CD14-positive monocyte (primary cell): Measurements from ENCODE around the gene WBP2NL. TPM values are rescaled to one million over a fixed set of nuclear protein-coding genes. Genes with fewer than 3 reads are reported as not detected.

ENCODE experiments used
- DNase-seq, 3 donors: peaks; one replicate each; pipeline ENCODE4 v3.0.0-alpha.2; 2011 to 2022
- H2AFZ ChIP-seq: 2 replicates; pipeline ENCODE4 v1.6.0; 2012; ENCODE audit warnings: mild to moderate bottlenecking, low read depth, low read length, inconsistent platforms; ENCODE audit not compliant: insufficient read depth, poor library complexity, severe bottlenecking
- H3K27ac ChIP-seq, 2 donors: 1 replicate in 1 of 2; 2 replicates in 1 of 2; pipeline ENCODE4 v1.5.1; 2012 to 2013; ENCODE audit warnings: low read length in 2 of 2, control low read depth in 1 of 2, inconsistent platforms in 1 of 2, low read depth in 1 of 2, mild to moderate bottlenecking in 1 of 2
- H3K27me3 ChIP-seq, 2 donors: one replicate each; pipeline versions ENCODE4 v1.6.0 to v1.6.1; 2011 to 2013; ENCODE audit warnings: low read length in 2 of 2; ENCODE audit not compliant: control insufficient read depth in 2 of 2, insufficient read depth in 2 of 2
- H3K36me3 ChIP-seq, 2 donors: replicated peaks in 1 of 2; 1 replicate in 1 of 2; 2 replicates in 1 of 2; pipeline versions ENCODE4 v1.5.1 to v1.6.1; 2012 to 2013; ENCODE audit warnings: low read length in 2 of 2, control low read depth in 1 of 2, inconsistent platforms in 1 of 2, mild to moderate bottlenecking in 1 of 2; ENCODE audit not compliant: insufficient read depth in 2 of 2, control insufficient read depth in 1 of 2
- H3K4me1 ChIP-seq, 2 donors: 1 replicate in 1 of 2; 2 replicates in 1 of 2; pipeline versions ENCODE4 v1.5.1 to v1.6.1; 2012 to 2013; ENCODE audit warnings: low read length in 2 of 2, control low read depth in 1 of 2, inconsistent platforms in 1 of 2, mild to moderate bottlenecking in 1 of 2, moderate library complexity in 1 of 2; ENCODE audit not compliant: insufficient read depth in 2 of 2, control insufficient read depth in 1 of 2
- H3K4me2 ChIP-seq: replicated peaks from 2 replicates; pipeline ENCODE3; 2012; ENCODE audit warnings: low read length, moderate library complexity, mild to moderate bottlenecking; ENCODE audit not compliant: poor library complexity, severe bottlenecking; ENCODE audit errors: extremely low read depth
- H3K4me3 ChIP-seq, 3 experiments: fragments of 200-600 bp in 1 of 3; sonication (generic) in 1 of 3; replicated peaks in 1 of 3; 1 replicate in 2 of 3; 2 replicates in 1 of 3; pipeline ENCODE4 v1.5.1; 2011 to 2013; ENCODE audit warnings: low read length in 3 of 3, mild to moderate bottlenecking in 3 of 3, control low read depth in 2 of 3, low read depth in 2 of 3, inconsistent platforms in 1 of 3, moderate library complexity in 1 of 3
- H3K79me2 ChIP-seq: 2 replicates; pipeline ENCODE4 v1.6.0; 2012; ENCODE audit warnings: mild to moderate bottlenecking, control low read depth, inconsistent platforms, low read length, moderate library complexity; ENCODE audit not compliant: insufficient read depth
- H3K9ac ChIP-seq: 2 replicates; pipeline ENCODE4 v1.6.0; 2017; ENCODE audit warnings: low read length, mild to moderate bottlenecking; ENCODE audit not compliant: insufficient read depth, poor library complexity, severe bottlenecking
- H3K9me3 ChIP-seq, 2 donors: replicated peaks in 1 of 2; 1 replicate in 1 of 2; 2 replicates in 1 of 2; pipeline versions ENCODE4 v1.5.1 to v1.6.1; 2012 to 2013; ENCODE audit warnings: low read length in 2 of 2, control low read depth in 1 of 2; ENCODE audit not compliant: control insufficient read depth in 1 of 2, insufficient read depth in 1 of 2
- H4K20me1 ChIP-seq: 2 replicates; pipeline ENCODE4 v1.6.0; 2012; ENCODE audit warnings: mild to moderate bottlenecking, low read length, control low read depth, moderate library complexity; ENCODE audit not compliant: insufficient read depth
- H3K27ac Mint-ChIP-seq, 7 donors: one replicate each; pipeline ENCODE4 v1.8.0; 2020; ENCODE audit warnings: mild to moderate bottlenecking in 7 of 7, mixed read lengths in 7 of 7, moderate library complexity in 6 of 7, inconsistent platforms in 2 of 7
- H3K27me3 Mint-ChIP-seq, 3 donors: one replicate each; pipeline ENCODE4 v1.8.0; 2021 to 2022; ENCODE audit warnings: low read depth in 3 of 3, mild to moderate bottlenecking in 3 of 3, mixed read lengths in 3 of 3, moderate library complexity in 3 of 3, inconsistent platforms in 1 of 3
- H3K36me3 Mint-ChIP-seq, 2 donors: one replicate each; pipeline ENCODE4 v1.8.0; 2020; ENCODE audit warnings: mixed read lengths in 2 of 2, inconsistent platforms in 1 of 2, mild to moderate bottlenecking in 1 of 2
- H3K4me1 Mint-ChIP-seq: one replicate; pipeline ENCODE4 v1.8.0; 2020; ENCODE audit warnings: mild to moderate bottlenecking, mixed read lengths
- H3K4me3 Mint-ChIP-seq, 2 donors: one replicate each; pipeline ENCODE4 v1.8.0; 2020; ENCODE audit warnings: mild to moderate bottlenecking in 2 of 2, mixed read lengths in 2 of 2, moderate library complexity in 1 of 2
- H3K9me3 Mint-ChIP-seq, 7 donors: one replicate each; pipeline ENCODE4 v1.8.0; 2020 to 2022; ENCODE audit warnings: mixed read lengths in 7 of 7, mild to moderate bottlenecking in 6 of 7, moderate library complexity in 6 of 7, inconsistent platforms in 2 of 7
- CTCF ChIP-seq: fragments of 200-600 bp; IDR thresholded peaks from one replicate; pipeline ENCODE4 v1.8.0; 2022; ENCODE audit warnings: antibody characterized with exemption, mild to moderate bottlenecking
- WGBS: methylation state at CpG from one replicate; pipeline ENCODE4 v1.1.5; 2013; ENCODE audit warnings: missing lambda C conversion rate; ENCODE audit not compliant: insufficient coverage; 5-methylcytosine and 5-hydroxymethylcytosine counted together
- intact Hi-C, 2 donors: fragments of 100-400 bp; cut with micrococcal nuclease; formaldehyde crosslinking; loops; one replicate each; pipeline versions ENCODE4 v1.15.0 to v1.15.1; 2023
- polyA plus RNA-seq, 3 donors: library from polyadenylated mRNA; depleted of rRNA in 1 of 3; unstranded in 2 of 3; stranded (reverse) in 1 of 3; fragments of 300-500 nt in 2 of 3; fragments of >200 nt in 1 of 3; fragmentation: Illumina TruSeq in 2 of 3; gene quantifications; 1 replicate in 2 of 3; 2 replicates in 1 of 3; pipeline ENCODE4 v1.2.3, GENCODE V29; 2012 to 2021

The WBP2NL gene
- polyA plus RNA-seq, 3 donors = 0.48 to 0.83 (median 0.71) TPM

- Histone ChIP-seq H3K9ac (no peak overlapping the region), H3K4me3 (no peak overlapping the region), H3K9me3 (no peaks in the 10 kb centered on the region), H3K36me3 (no peaks in the 10 kb centered on the region), H3K4me1 (no peaks in the 10 kb centered on the region), H3K27me3 (no peaks in the 10 kb centered on the region), H3K4me2 (no peak overlapping the region), H3K79me2 (no peaks in the 10 kb centered on the region), H4K20me1 (no peaks in the 10 kb centered on the region), H3K27ac (no peak overlapping the region), H2AFZ (peak overlapping the region; percentile 29)
- intact Hi-C loops = no loop called here
- H3K27ac Mint-ChIP-seq = no peak overlapping the region
- DNase-seq = no peak
- no peaks in the 10 kb centered on the region for H3K4me1 Mint-ChIP-seq
- no peak overlapping the region for H3K4me3 Mint-ChIP-seq
- H3K9me3 Mint-ChIP-seq = peaks cover 0 to 3% (median 0%) of the 10 kb centered on the region in 7 donors
- H3K27me3 Mint-ChIP-seq = peaks cover 5 to 23% (median 17%) of the 10 kb centered on the region in 3 donors
- no peak for TF ChIP-seq CTCF
- H3K36me3 Mint-ChIP-seq = no peaks in the 10 kb centered on the region
- 78% methylated on average over 8 of the region's 9 CpGs for WGBS
Measured at GRCh38 chr22:41963453-41964111, 35.0 kb upstream of the WBP2NL start.

GRCh38 chr22:41964112-41964491 is 34.5 kb upstream of the WBP2NL start:
- Histone ChIP-seq H3K36me3 (no peaks in the 10 kb centered on the region), H3K9ac (no peak overlapping the region), H3K4me3 (no peak overlapping the region), H4K20me1 (no peaks in the 10 kb centered on the region), H3K4me1 (no peaks in the 10 kb centered on the region), H3K27ac (no peak overlapping the region), H3K79me2 (no peaks in the 10 kb centered on the region), H3K27me3 (no peaks in the 10 kb centered on the region), H3K4me2 (no peak overlapping the region), H2AFZ (peak overlapping the region; percentile 29), H3K9me3 (no peaks in the 10 kb centered on the region)
- peaks cover 0 to 3% (median 0%) of the 10 kb centered on the region in 7 donors for H3K9me3 Mint-ChIP-seq
- H3K4me1 Mint-ChIP-seq = no peaks in the 10 kb centered on the region
- intact Hi-C loops = no loop called here
- H3K36me3 Mint-ChIP-seq = no peaks in the 10 kb centered on the region
- no peak for DNase-seq
- H3K4me3 Mint-ChIP-seq = no peak overlapping the region
- TF ChIP-seq CTCF = no peak
- H3K27me3 Mint-ChIP-seq = peaks cover 5 to 22% (median 16%) of the 10 kb centered on the region in 3 donors
- H3K27ac Mint-ChIP-seq = no peak overlapping the region
- 100% methylated on average over 1 of the region's 5 CpGs for WGBS
